Lower lobe of right lung (tissue), 2 donors: ENCODE results near the gene TRERF1. TPM values are rescaled to one million over a fixed set of nuclear protein-coding genes. Genes with fewer than 3 reads are reported as not detected.
A peak's percentile ranks its signal among the peaks of the same experiment; 100 is the strongest.

ENCODE experiments used
- ATAC-seq, 2 donors: fragments of 200-7000 bp; cut with Tn5 transposase; one replicate each; pipeline ENCODE4 v1.9.1; 2020 to 2022; ENCODE audit warnings: mild to moderate bottlenecking in 2 of 2, moderate library complexity in 2 of 2
- DNase-seq: peaks from one replicate; pipeline ENCODE4 v3.0.0-alpha.2; 2020
- H3K27ac ChIP-seq: fragments of 200-600 bp; one replicate; pipeline ENCODE4 v1.8.0; 2022
- H3K27me3 ChIP-seq: fragments of 200-600 bp; one replicate; pipeline ENCODE4 v1.8.0; 2022; ENCODE audit warnings: low read depth
- H3K36me3 ChIP-seq: fragments of 200-600 bp; one replicate; pipeline ENCODE4 v1.8.0; 2022; ENCODE audit warnings: mild to moderate bottlenecking
- H3K4me1 ChIP-seq: fragments of 200-600 bp; one replicate; pipeline ENCODE4 v1.8.0; 2022
- H3K4me3 ChIP-seq: fragments of 200-600 bp; one replicate; pipeline ENCODE4 v1.8.0; 2022; ENCODE audit warnings: mild to moderate bottlenecking
- H3K9me3 ChIP-seq: fragments of 200-600 bp; one replicate; pipeline ENCODE4 v1.8.0; 2022
- CTCF ChIP-seq: fragments of 200-600 bp; IDR thresholded peaks from one replicate; pipeline ENCODE4 v1.8.0; 2022; ENCODE audit warnings: antibody characterized with exemption, mild to moderate bottlenecking
- intact Hi-C: fragments of 100-400 bp; cut with DNase I; formaldehyde crosslinking; loops from one replicate; pipeline ENCODE4 v1.11.0; 2022
- total RNA-seq: library from RNA; stranded (reverse); fragmentation: NEBNext Ultra II Directional; extraction: Animal tissue kit (Norgen Biotek cat#: 25700); gene quantifications from one replicate; pipeline ENCODE4 v1.2.1, GENCODE V29; 2021
- donor health status: DM: no; HTN: yes; CAD: no; lungs with severe emphysema.

The TRERF1 gene
- total RNA-seq, 1 donor from 2014 or later = 5.6 TPM

- no peaks in the 10 kb centered on the region for H3K27me3 ChIP-seq
- no peak overlapping the region for H3K4me3 ChIP-seq
- no peak for DNase-seq
- no peaks in the 10 kb centered on the region for H3K4me1 ChIP-seq
- no peak for ATAC-seq
- no peak for TF ChIP-seq CTCF
- intact Hi-C loops = no loop called here
- no peak overlapping the region for H3K27ac ChIP-seq
- peaks cover 20% of the 10 kb centered on the region for H3K36me3 ChIP-seq
- H3K9me3 ChIP-seq = no peaks in the 10 kb centered on the region
Measured at GRCh38 chr6:42268835-42269204, 182.9 kb downstream of the TRERF1 start.

- H3K27ac ChIP-seq = no peak overlapping the region
- H3K36me3 ChIP-seq = peaks cover 21% of the 10 kb centered on the region
- ATAC-seq = peak in 1 of 2 donors; percentile 16
- no peak overlapping the region for H3K4me3 ChIP-seq
- no peaks in the 10 kb centered on the region for H3K27me3 ChIP-seq
- H3K9me3 ChIP-seq = no peaks in the 10 kb centered on the region
- H3K4me1 ChIP-seq = no peaks in the 10 kb centered on the region
- intact Hi-C loops = no loop called here
- DNase-seq = no peak
- TF ChIP-seq CTCF = no peak
Measured at GRCh38 chr6:42268016-42268834, 183.5 kb downstream of the TRERF1 start.

- Histone ChIP-seq H3K9me3 (no peaks in the 10 kb centered on the region), H3K27ac (no peak overlapping the region), H3K27me3 (no peaks in the 10 kb centered on the region), H3K4me1 (peaks cover 4% of the 10 kb centered on the region), H3K4me3 (no peak overlapping the region), H3K36me3 (peaks cover 24% of the 10 kb centered on the region)
- intact Hi-C loops = no loop called here
- no peak for ATAC-seq
- no peak for TF ChIP-seq CTCF
- DNase-seq = no peak
Measured at GRCh38 chr6:42266538-42266937, 185.2 kb downstream of the TRERF1 start.

GRCh38 chr6:42264852-42265390, 186.8 kb downstream of the TRERF1 start:
- no peak for TF ChIP-seq CTCF
- DNase-seq = no peak
- Histone ChIP-seq H3K4me3 (no peak overlapping the region), H3K9me3 (no peaks in the 10 kb centered on the region), H3K36me3 (peaks cover 24% of the 10 kb centered on the region), H3K4me1 (peaks cover 19% of the 10 kb centered on the region), H3K27ac (no peak overlapping the region), H3K27me3 (no peaks in the 10 kb centered on the region)
- intact Hi-C loops = no loop called here
- ATAC-seq = no peak

- Histone ChIP-seq H3K9me3 (no peaks in the 10 kb centered on the region), H3K4me1 (peaks cover 19% of the 10 kb centered on the region), H3K27ac (no peak overlapping the region), H3K4me3 (no peak overlapping the region), H3K36me3 (peaks cover 20% of the 10 kb centered on the region), H3K27me3 (no peaks in the 10 kb centered on the region)
- no peak for ATAC-seq
- no peak for TF ChIP-seq CTCF
- intact Hi-C loops = no loop called here
- no peak for DNase-seq
Measured at GRCh38 chr6:42264162-42264851, 187.4 kb downstream of the TRERF1 start.
